ENCODE results near the gene TMEM120B. TPM values are rescaled to one million over a fixed set of nuclear protein-coding genes. Genes with fewer than 3 reads are reported as not detected.

Gene TMEM120B
- total and polyA plus RNA-seq, 2 experiments from 2014 or later: 5.5 to 9.5 TPM

DNA sequence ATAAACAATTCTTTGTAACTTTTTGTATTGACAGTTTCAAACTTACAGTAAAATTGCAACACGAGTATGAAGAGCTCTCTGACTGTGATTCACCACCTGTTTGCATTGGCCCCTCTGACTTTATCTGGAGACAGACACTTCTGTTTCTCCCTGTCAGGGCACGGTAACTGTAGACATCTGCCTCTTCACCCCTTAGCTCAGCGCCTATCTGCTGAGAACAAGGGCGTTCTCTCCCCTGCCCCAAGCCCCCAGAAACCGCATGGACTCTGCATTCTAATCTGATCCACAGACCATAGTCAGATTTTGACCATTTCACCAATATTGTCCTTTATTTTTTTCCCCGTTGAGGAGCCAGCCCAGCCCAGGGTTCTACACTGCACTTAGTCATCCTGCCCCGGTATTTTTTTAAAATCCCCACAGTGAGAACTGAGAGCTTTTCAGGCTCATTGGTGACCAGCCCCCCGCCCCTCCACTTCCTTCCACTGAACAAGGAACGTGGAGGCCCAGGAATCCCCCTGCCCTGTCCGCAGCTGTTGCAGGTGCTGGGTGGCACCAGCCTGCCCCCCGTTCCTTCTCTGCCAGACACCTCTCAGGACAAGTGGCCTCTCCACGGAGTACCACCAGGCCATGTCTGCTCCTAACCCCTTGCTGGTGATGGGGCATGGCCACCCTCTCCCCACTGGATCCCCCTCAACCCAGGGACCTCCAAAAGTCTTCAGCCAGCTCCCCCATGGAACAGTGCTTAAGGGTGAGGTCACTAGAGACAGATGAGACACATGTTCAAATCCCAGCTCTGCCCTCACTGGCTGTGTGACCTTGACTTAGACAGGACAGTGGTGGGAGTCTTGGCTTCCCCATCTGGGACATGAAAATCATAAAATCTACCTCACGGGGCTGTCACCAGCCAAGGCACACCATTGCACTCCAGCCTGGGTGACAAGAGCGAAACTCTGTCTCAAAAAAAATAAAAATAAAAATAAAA, 69.7 kb downstream of the TMEM120B start:
- Histone ChIP-seq H3K27me3 (no peaks in the 10 kb centered on the region), H3K79me2 (peaks cover 27% of the 10 kb centered on the region), H4K20me1 (ENCODE audit: insufficient read depth, poor library complexity, severe bottlenecking) (peaks cover 3% of the 10 kb centered on the region), H3K36me3 (replicated peaks; ENCODE audit: insufficient read depth, low read depth) (no peaks in the 10 kb centered on the region), H3K4me2 (peak overlapping the region; percentile 60), H3K4me3 (no peak overlapping the region), H2AFZ (no peak overlapping the region), H3K9me2 (replicated peaks; ENCODE audit: insufficient read depth) (no peaks in the 10 kb centered on the region), H3K27ac (peak overlapping the region; percentile 52), H3K4me1 (ENCODE audit: insufficient read depth) (peaks cover 11% of the 10 kb centered on the region), H3K9me3 (ENCODE audit: low read depth) (no peaks in the 10 kb centered on the region)
- TF ChIP-seq, protein P1, sequence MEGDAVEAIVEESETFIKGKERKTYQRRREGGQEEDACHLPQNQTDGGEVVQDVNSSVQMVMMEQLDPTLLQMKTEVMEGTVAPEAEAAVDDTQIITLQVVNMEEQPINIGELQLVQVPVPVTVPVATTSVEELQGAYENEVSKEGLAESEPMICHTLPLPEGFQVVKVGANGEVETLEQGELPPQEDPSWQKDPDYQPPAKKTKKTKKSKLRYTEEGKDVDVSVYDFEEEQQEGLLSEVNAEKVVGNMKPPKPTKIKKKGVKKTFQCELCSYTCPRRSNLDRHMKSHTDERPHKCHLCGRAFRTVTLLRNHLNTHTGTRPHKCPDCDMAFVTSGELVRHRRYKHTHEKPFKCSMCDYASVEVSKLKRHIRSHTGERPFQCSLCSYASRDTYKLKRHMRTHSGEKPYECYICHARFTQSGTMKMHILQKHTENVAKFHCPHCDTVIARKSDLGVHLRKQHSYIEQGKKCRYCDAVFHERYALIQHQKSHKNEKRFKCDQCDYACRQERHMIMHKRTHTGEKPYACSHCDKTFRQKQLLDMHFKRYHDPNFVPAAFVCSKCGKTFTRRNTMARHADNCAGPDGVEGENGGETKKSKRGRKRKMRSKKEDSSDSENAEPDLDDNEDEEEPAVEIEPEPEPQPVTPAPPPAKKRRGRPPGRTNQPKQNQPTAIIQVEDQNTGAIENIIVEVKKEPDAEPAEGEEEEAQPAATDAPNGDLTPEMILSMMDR (IDR thresholded peaks at IDR 0.05; ENCODE audit: poor library complexity): no peak
- TF ChIP-seq EZH2phosphoT487 (IDR thresholded peaks at IDR 0.05; ENCODE audit: low read depth, severe bottlenecking, unreplicated experiment) (no peak), EZH2 (IDR thresholded peaks at IDR 0.05; ENCODE audit: borderline replicate concordance) (no peak)
- 62% methylated on average over 14 of the region's 14 CpGs for WGBS (ENCODE audit: low lambda C conversion rate, missing lambda C conversion rate)
- no peak for DNase-seq (ENCODE audit: low spot score)

DNA sequence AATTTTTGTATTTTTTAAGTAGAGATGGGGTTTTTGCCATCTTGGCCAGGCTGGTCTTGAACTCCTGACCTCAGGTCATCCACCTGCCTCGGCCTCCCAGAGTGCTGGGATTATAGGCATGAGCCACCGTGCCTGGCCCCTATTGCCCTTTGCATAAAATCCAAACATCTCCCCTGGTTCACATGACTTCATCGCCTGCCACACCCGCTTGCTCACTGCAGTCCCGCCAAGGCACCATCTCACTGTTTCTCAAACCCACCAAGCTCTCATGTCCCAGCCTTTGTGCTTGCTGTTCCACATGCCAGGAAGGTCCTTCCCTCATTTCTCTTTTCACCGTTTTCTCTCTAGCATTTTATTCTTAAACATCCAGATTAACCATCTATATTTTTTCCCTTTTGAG, 71.2 kb downstream of the TMEM120B start:
- Histone ChIP-seq H3K36me3 (replicated peaks; ENCODE audit: insufficient read depth, low read depth) (no peaks in the 10 kb centered on the region), H3K27me3 (no peaks in the 10 kb centered on the region), H3K9me3 (ENCODE audit: low read depth) (no peaks in the 10 kb centered on the region), H2AFZ (no peak overlapping the region), H3K9me2 (replicated peaks; ENCODE audit: insufficient read depth) (no peaks in the 10 kb centered on the region), H4K20me1 (ENCODE audit: insufficient read depth, poor library complexity, severe bottlenecking) (peaks cover 3% of the 10 kb centered on the region), H3K79me2 (peaks cover 35% of the 10 kb centered on the region), H3K4me2 (no peak overlapping the region), H3K27ac (peak overlapping the region; percentile 31), H3K4me3 (no peak overlapping the region), H3K4me1 (ENCODE audit: insufficient read depth) (peaks cover 11% of the 10 kb centered on the region)
- TF ChIP-seq, protein P1 (IDR thresholded peaks at IDR 0.05; ENCODE audit: poor library complexity): no peak
- no peak for TF ChIP-seq EZH2 (IDR thresholded peaks at IDR 0.05; ENCODE audit: borderline replicate concordance)
- TF ChIP-seq EZH2phosphoT487 (IDR thresholded peaks at IDR 0.05; ENCODE audit: low read depth, severe bottlenecking, unreplicated experiment): no peak
- 89% methylated on average over 6 of the region's 6 CpGs for WGBS (ENCODE audit: low lambda C conversion rate, missing lambda C conversion rate)
- no peak for DNase-seq (ENCODE audit: low spot score)

DNA sequence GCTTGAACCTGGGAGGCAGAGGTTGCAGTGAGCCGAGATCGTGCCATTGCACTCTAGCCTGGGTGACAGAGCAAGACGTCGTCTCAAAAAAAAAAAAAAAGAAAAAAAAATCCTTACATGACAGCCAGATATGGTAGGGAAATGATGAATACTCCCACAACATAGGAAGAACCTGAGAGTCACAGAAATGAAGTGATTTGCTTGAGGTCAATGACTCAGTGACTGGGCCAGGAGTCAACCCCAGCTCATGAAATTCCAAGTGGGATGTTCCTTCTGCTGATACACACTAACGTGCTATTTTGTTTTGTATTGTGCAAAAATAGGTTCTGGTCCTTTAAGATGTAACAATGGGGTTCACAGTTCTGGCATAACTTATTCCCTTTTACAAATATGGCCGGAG, 71.9 kb downstream of the TMEM120B start:
- Histone ChIP-seq H3K79me2 (peaks cover 40% of the 10 kb centered on the region), H3K27me3 (no peaks in the 10 kb centered on the region), H2AFZ (no peak overlapping the region), H3K9me3 (ENCODE audit: low read depth) (no peaks in the 10 kb centered on the region), H3K4me2 (no peak overlapping the region), H3K9me2 (replicated peaks; ENCODE audit: insufficient read depth) (no peaks in the 10 kb centered on the region), H3K4me3 (no peak overlapping the region), H4K20me1 (ENCODE audit: insufficient read depth, poor library complexity, severe bottlenecking) (peaks cover 3% of the 10 kb centered on the region), H3K27ac (peak overlapping the region; percentile 31), H3K4me1 (ENCODE audit: insufficient read depth) (peaks cover 11% of the 10 kb centered on the region), H3K36me3 (replicated peaks; ENCODE audit: insufficient read depth, low read depth) (no peaks in the 10 kb centered on the region)
- no peak for DNase-seq (ENCODE audit: low spot score)
- 81% methylated on average over 6 of the region's 6 CpGs for WGBS (ENCODE audit: low lambda C conversion rate, missing lambda C conversion rate)
- TF ChIP-seq, protein P1 (IDR thresholded peaks at IDR 0.05; ENCODE audit: poor library complexity): no peak
- TF ChIP-seq EZH2phosphoT487 (IDR thresholded peaks at IDR 0.05; ENCODE audit: low read depth, severe bottlenecking, unreplicated experiment): no peak
- TF ChIP-seq EZH2 (IDR thresholded peaks at IDR 0.05; ENCODE audit: borderline replicate concordance): no peak
